ENCODE measurements around the gene DAZL.

- TF ChIP-seq POLR2A (IDR thresholded peaks at IDR 0.05; ENCODE audit: low read depth, low read length) (no peak), PRDM15 (CRISPR knock-in tag; IDR thresholded peaks at IDR 0.05) (no peak), SIN3A (IDR thresholded peaks at IDR 0.05; ENCODE audit: low read depth, low read length) (no peak), TCF12 (IDR thresholded peaks at IDR 0.05; ENCODE audit: low read depth, low read length) (no peak), CEBPB (IDR thresholded peaks at IDR 0.05; ENCODE audit: borderline replicate concordance in 1 of 2, low read depth in 2 of 2, low read length in 2 of 2) (no peak)
Observed at GRCh38 chr3:16647668-16648067, 42.4 kb upstream of the DAZL start.
